ENCODE results near the gene AKAP12.

Gene AKAP12

GRCh38 chr6:151301547-151301946 lies 61.8 kb downstream of the AKAP12 start:
- TF ChIP-seq CTBP1 (IDR thresholded peaks at IDR 0.05; ENCODE audit: borderline replicate concordance) (no peak), ELF4 (IDR thresholded peaks at IDR 0.05) (no peak), HDGF (IDR thresholded peaks at IDR 0.05; ENCODE audit: borderline replicate concordance) (no peak), NFRKB (IDR thresholded peaks at IDR 0.05) (no peak), ZNF384 (IDR thresholded peaks at IDR 0.05) (no peak), ARNT (IDR thresholded peaks at IDR 0.05) (no peak), SUZ12 (IDR thresholded peaks at IDR 0.05) (no peak)
- DNase-seq (ENCODE audit: extremely low spot score): no peak
- ChIA-PET CTCF (interaction anchor here (1.2 kb wide), 1 partner anchor 23 kb away, joined by 3 read pairs; no protein-coding TSS in a partner anchor), POLR2A (no interaction called here)

GRCh38 chr6:151303231-151303630 lies 63.5 kb downstream of the AKAP12 start:
- TF ChIP-seq CTBP1 (IDR thresholded peaks at IDR 0.05; ENCODE audit: borderline replicate concordance) (no peak), FOXK2 (IDR thresholded peaks at IDR 0.05) (no peak), LEF1 (IDR thresholded peaks at IDR 0.05; ENCODE audit: borderline replicate concordance) (no peak), ELF4 (IDR thresholded peaks at IDR 0.05) (no peak), BHLHE40 (IDR thresholded peaks at IDR 0.05; ENCODE audit: borderline replicate concordance) (no peak), ZNF384 (IDR thresholded peaks at IDR 0.05) (no peak), L3MBTL2 (conservative IDR thresholded peaks at IDR 0.05) (no peak), PKNOX1 (IDR thresholded peaks at IDR 0.05) (no peak), NFRKB (IDR thresholded peaks at IDR 0.05) (no peak), SUZ12 (IDR thresholded peaks at IDR 0.05) (no peak), HDGF (IDR thresholded peaks at IDR 0.05; ENCODE audit: borderline replicate concordance) (no peak), SP1 (IDR thresholded peaks at IDR 0.05) (no peak), TARDBP (IDR thresholded peaks at IDR 0.05) (no peak), ARNT (IDR thresholded peaks at IDR 0.05) (no peak), FOXM1 (IDR thresholded peaks at IDR 0.05; ENCODE audit: borderline replicate concordance) (no peak), FOXA1 (IDR thresholded peaks at IDR 0.05) (no peak)
- DNase-seq (ENCODE audit: extremely low spot score): no peak
- CTCF ChIA-PET: no interaction called here
- POLR2A ChIA-PET: no interaction called here

- TF ChIP-seq BHLHE40 (IDR thresholded peaks at IDR 0.05; ENCODE audit: borderline replicate concordance): no peak
- TF ChIP-seq L3MBTL2 (conservative IDR thresholded peaks at IDR 0.05): no peak
- TF ChIP-seq TARDBP (IDR thresholded peaks at IDR 0.05): no peak
- no peak for TF ChIP-seq CTBP1 (IDR thresholded peaks at IDR 0.05; ENCODE audit: borderline replicate concordance)
- no peak for TF ChIP-seq HDGF (IDR thresholded peaks at IDR 0.05; ENCODE audit: borderline replicate concordance)
- ChIA-PET CTCF (interaction anchor here (0.6 to 1.2 kb wide), 2 partner anchors 17 to 20 kb away, joined by 3 to 4 read pairs; no protein-coding TSS in a partner anchor), POLR2A (no interaction called here)
- DNase-seq (ENCODE audit: extremely low spot score): no peak
These were observed 66.6 kb downstream of the AKAP12 start for GRCh38 chr6:151306269-151306783.

GRCh38 chr6:151307501-151307900 lies 67.7 kb downstream of the AKAP12 start:
- CTCF ChIA-PET: no interaction called here
- DNase-seq (ENCODE audit: extremely low spot score): no peak
- POLR2A ChIA-PET: no interaction called here
- TF ChIP-seq CTBP1 (IDR thresholded peaks at IDR 0.05; ENCODE audit: borderline replicate concordance) (no peak), ELF4 (IDR thresholded peaks at IDR 0.05) (no peak), SUZ12 (IDR thresholded peaks at IDR 0.05) (no peak)

- no peak for DNase-seq (ENCODE audit: extremely low spot score)
- ChIA-PET POLR2A (no interaction called here), CTCF (interaction anchor here (1.5 kb wide), 1 partner anchor 15 kb away, joined by 6 read pairs; no protein-coding TSS in a partner anchor)
- no peak for TF ChIP-seq FOXM1 (IDR thresholded peaks at IDR 0.05; ENCODE audit: borderline replicate concordance)
- no peak for TF ChIP-seq PKNOX1 (IDR thresholded peaks at IDR 0.05)
- no peak for TF ChIP-seq FOXK2 (IDR thresholded peaks at IDR 0.05)
- TF ChIP-seq L3MBTL2 (conservative IDR thresholded peaks at IDR 0.05): no peak
- no peak for TF ChIP-seq ZNF384 (IDR thresholded peaks at IDR 0.05)
- TF ChIP-seq BHLHE40 (IDR thresholded peaks at IDR 0.05; ENCODE audit: borderline replicate concordance): no peak
- no peak for TF ChIP-seq LEF1 (IDR thresholded peaks at IDR 0.05; ENCODE audit: borderline replicate concordance)
- no peak for TF ChIP-seq SP1 (IDR thresholded peaks at IDR 0.05)
- no peak for TF ChIP-seq ARNT (IDR thresholded peaks at IDR 0.05)
- TF ChIP-seq FOXA1 (IDR thresholded peaks at IDR 0.05): no peak
- TF ChIP-seq HDGF (IDR thresholded peaks at IDR 0.05; ENCODE audit: borderline replicate concordance): no peak
- no peak for TF ChIP-seq TARDBP (IDR thresholded peaks at IDR 0.05)
- TF ChIP-seq CTBP1 (IDR thresholded peaks at IDR 0.05; ENCODE audit: borderline replicate concordance): no peak
- TF ChIP-seq SUZ12 (IDR thresholded peaks at IDR 0.05): no peak
- no peak for TF ChIP-seq NFRKB (IDR thresholded peaks at IDR 0.05)
These were observed 69.9 kb downstream of the AKAP12 start for GRCh38 chr6:151309619-151310018.

GRCh38 chr6:151310279-151310678 lies 70.5 kb downstream of the AKAP12 start:
- CTCF ChIA-PET: interaction anchor here (1.5 kb wide), 1 partner anchor 14 kb away, joined by 6 read pairs; no protein-coding TSS in a partner anchor
- POLR2A ChIA-PET: no interaction called here
- no peak for DNase-seq (ENCODE audit: extremely low spot score)
- TF ChIP-seq BHLHE40 (IDR thresholded peaks at IDR 0.05; ENCODE audit: borderline replicate concordance) (no peak), ARNT (IDR thresholded peaks at IDR 0.05) (no peak), SP1 (IDR thresholded peaks at IDR 0.05) (no peak), SUZ12 (IDR thresholded peaks at IDR 0.05) (no peak), FOXK2 (IDR thresholded peaks at IDR 0.05) (no peak), PKNOX1 (IDR thresholded peaks at IDR 0.05) (no peak), TARDBP (IDR thresholded peaks at IDR 0.05) (no peak), L3MBTL2 (conservative IDR thresholded peaks at IDR 0.05) (no peak), FOXA1 (IDR thresholded peaks at IDR 0.05) (no peak), HDGF (IDR thresholded peaks at IDR 0.05; ENCODE audit: borderline replicate concordance) (no peak), ZNF384 (IDR thresholded peaks at IDR 0.05) (no peak), CTBP1 (IDR thresholded peaks at IDR 0.05; ENCODE audit: borderline replicate concordance) (no peak), LEF1 (IDR thresholded peaks at IDR 0.05; ENCODE audit: borderline replicate concordance) (no peak), NFRKB (IDR thresholded peaks at IDR 0.05) (no peak), ELF4 (IDR thresholded peaks at IDR 0.05) (no peak), FOXM1 (IDR thresholded peaks at IDR 0.05; ENCODE audit: borderline replicate concordance) (no peak)

Data from HEK293T (cell line).